Natural killer cell (primary cell): ENCODE measurements around the gene MAP2. TPM values are rescaled to one million over a fixed set of nuclear protein-coding genes. Genes with fewer than 3 reads are reported as not detected.

Experiments
- ATAC-seq, 3 donors: fragments of 150-1000 bp in 2 of 3; fragments of 200-7000 bp in 1 of 3; cut with Tn5 transposase; 1 replicate in 1 of 3; 2 replicates in 2 of 3; pipeline ENCODE4 v1.10.0; 2021; ENCODE audit warnings: mild to moderate bottlenecking in 2 of 3, moderate library complexity in 2 of 3
- DNase-seq, 2 donors: peaks; one replicate each; pipeline versions ENCODE4 v3.0.0 to v3.0.0-alpha.2; 2013 to 2021; ENCODE audit warnings: mixed read lengths in 1 of 2
- H3K27ac ChIP-seq: one replicate; pipeline ENCODE4 v1.5.1; 2013; ENCODE audit warnings: mild to moderate bottlenecking, low read length
- H3K27me3 ChIP-seq: one replicate; pipeline ENCODE4 v1.6.1; 2013; ENCODE audit warnings: low read length; ENCODE audit not compliant: control insufficient read depth, insufficient read depth
- H3K36me3 ChIP-seq: one replicate; pipeline ENCODE4 v1.6.1; 2013; ENCODE audit warnings: low read length; ENCODE audit not compliant: control insufficient read depth, insufficient read depth
- H3K4me1 ChIP-seq: one replicate; pipeline ENCODE4 v1.6.1; 2013; ENCODE audit warnings: low read length; ENCODE audit not compliant: control insufficient read depth, insufficient read depth
- H3K4me3 ChIP-seq: one replicate; pipeline ENCODE4 v1.5.1; 2013; ENCODE audit warnings: low read length
- H3K9me3 ChIP-seq: one replicate; pipeline ENCODE4 v1.6.1; 2013; ENCODE audit warnings: low read length; ENCODE audit not compliant: control insufficient read depth, insufficient read depth
- H3K27ac Mint-ChIP-seq, 2 donors: one replicate each; pipeline ENCODE4 v1.8.0; 2022; ENCODE audit warnings: mild to moderate bottlenecking in 2 of 2, mixed read lengths in 2 of 2, moderate library complexity in 1 of 2
- H3K27me3 Mint-ChIP-seq, 2 donors: one replicate each; pipeline ENCODE4 v1.8.0; 2022; ENCODE audit warnings: low read depth in 2 of 2, mixed read lengths in 2 of 2
- H3K36me3 Mint-ChIP-seq: one replicate; pipeline ENCODE4 v1.8.0; 2022; ENCODE audit warnings: mixed read lengths
- H3K4me1 Mint-ChIP-seq, 2 donors: one replicate each; pipeline ENCODE4 v1.8.0; 2022; ENCODE audit warnings: mixed read lengths in 2 of 2
- H3K4me3 Mint-ChIP-seq: one replicate; pipeline ENCODE4 v1.8.0; 2022; ENCODE audit warnings: mild to moderate bottlenecking, moderate library complexity, mixed read lengths
- H3K9me3 Mint-ChIP-seq, 2 donors: one replicate each; pipeline ENCODE4 v1.8.0; 2022; ENCODE audit warnings: mixed read lengths in 2 of 2
- WGBS: methylation state at CpG from one replicate; pipeline ENCODE4 v1.1.7; 2013; ENCODE audit warnings: missing lambda C conversion rate; ENCODE audit not compliant: insufficient coverage; 5-methylcytosine and 5-hydroxymethylcytosine counted together
- intact Hi-C: fragments of 100-400 bp; cut with micrococcal nuclease; formaldehyde crosslinking; loops from one replicate; pipeline ENCODE4 v1.14.2; 2022
- total RNA-seq, 4 donors: library from RNA; stranded (reverse); fragments of 120-200 nt in 1 of 4; gene quantifications; one replicate each; pipeline versions ENCODE4 v1.2.3 to v1.2.4, GENCODE V29; 2013 to 2022
- TF ChIP-seq, protein P1 (sequence below): fragments of 200-600 bp; IDR thresholded peaks from one replicate; pipeline ENCODE4 v1.8.0; 2022; ENCODE audit warnings: antibody characterized with exemption

MAP2 gene
- total RNA-seq, 3 donors from 2014 or later (not counting 1 experiment from before 2014, with no cell fraction given) = not detected

DNA sequence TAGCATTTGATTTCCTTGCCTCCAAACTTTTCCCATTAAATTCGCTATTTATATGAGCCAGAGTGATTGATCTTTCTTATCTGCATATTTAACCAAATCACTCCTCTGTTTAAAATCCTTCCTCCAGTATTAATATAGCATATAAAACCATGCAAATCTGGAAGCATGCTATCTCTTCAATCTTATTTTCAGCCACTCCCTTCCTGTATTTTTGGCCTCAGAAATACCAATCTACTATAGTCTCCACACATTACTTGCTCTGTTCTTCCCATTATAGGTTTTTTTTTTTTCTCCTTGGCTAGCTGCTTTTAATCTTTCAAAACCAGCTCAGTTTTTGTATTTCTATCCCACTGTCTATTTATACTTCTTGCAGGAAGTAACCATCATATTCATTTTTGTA lies 19.1 kb downstream of the MAP2 start:
- intact Hi-C loops = no loop called here
- TF ChIP-seq, protein P1, sequence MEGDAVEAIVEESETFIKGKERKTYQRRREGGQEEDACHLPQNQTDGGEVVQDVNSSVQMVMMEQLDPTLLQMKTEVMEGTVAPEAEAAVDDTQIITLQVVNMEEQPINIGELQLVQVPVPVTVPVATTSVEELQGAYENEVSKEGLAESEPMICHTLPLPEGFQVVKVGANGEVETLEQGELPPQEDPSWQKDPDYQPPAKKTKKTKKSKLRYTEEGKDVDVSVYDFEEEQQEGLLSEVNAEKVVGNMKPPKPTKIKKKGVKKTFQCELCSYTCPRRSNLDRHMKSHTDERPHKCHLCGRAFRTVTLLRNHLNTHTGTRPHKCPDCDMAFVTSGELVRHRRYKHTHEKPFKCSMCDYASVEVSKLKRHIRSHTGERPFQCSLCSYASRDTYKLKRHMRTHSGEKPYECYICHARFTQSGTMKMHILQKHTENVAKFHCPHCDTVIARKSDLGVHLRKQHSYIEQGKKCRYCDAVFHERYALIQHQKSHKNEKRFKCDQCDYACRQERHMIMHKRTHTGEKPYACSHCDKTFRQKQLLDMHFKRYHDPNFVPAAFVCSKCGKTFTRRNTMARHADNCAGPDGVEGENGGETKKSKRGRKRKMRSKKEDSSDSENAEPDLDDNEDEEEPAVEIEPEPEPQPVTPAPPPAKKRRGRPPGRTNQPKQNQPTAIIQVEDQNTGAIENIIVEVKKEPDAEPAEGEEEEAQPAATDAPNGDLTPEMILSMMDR = no peak
- H3K27me3 ChIP-seq = no peaks in the 10 kb centered on the region
- Mint-ChIP-seq H3K4me3 (no peak overlapping the region), H3K27me3 (no peaks in the 10 kb centered on the region), H3K36me3 (no peaks in the 10 kb centered on the region), H3K9me3 (peaks cover 0 to 2% of the 10 kb centered on the region in 2 donors), H3K27ac (no peak overlapping the region), H3K4me1 (no peaks in the 10 kb centered on the region)
- ATAC-seq (no peak), DNase-seq (no peak)
- no peak overlapping the region for H3K27ac ChIP-seq
- WGBS = 93% methylated on average over 1 of the region's 1 CpG
- no peaks in the 10 kb centered on the region for H3K36me3 ChIP-seq
- H3K9me3 ChIP-seq = no peaks in the 10 kb centered on the region
- no peak overlapping the region for H3K4me3 ChIP-seq
- H3K4me1 ChIP-seq = no peaks in the 10 kb centered on the region

DNA sequence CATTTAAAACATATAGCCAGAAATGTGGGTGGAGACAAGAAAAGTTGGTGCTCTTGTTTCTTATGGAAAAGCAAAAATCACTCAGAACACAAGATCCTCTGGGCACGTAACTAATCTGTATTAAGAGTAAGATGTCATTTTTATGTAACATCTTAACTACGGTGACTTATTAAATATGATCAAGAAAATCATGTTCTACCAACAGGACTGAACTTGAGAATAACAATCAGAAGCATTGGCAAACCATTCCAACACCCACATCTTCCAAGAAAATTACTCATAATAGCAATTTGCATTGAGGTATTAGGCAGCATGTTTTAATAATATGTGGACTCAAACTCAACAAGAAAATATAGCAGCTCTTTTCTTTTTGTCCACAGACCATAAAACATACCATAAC lies 21.6 kb downstream of the MAP2 start:
- Mint-ChIP-seq H3K4me3 (no peak overlapping the region), H3K9me3 (peaks cover 0 to 2% of the 10 kb centered on the region in 2 donors), H3K4me1 (no peaks in the 10 kb centered on the region), H3K27me3 (no peaks in the 10 kb centered on the region), H3K36me3 (no peaks in the 10 kb centered on the region), H3K27ac (no peak overlapping the region)
- DNase-seq = no peak
- H3K4me1 ChIP-seq = no peaks in the 10 kb centered on the region
- no peak overlapping the region for H3K4me3 ChIP-seq
- H3K27me3 ChIP-seq = no peaks in the 10 kb centered on the region
- TF ChIP-seq, protein P1 = no peak
- 100% methylated on average over 1 of the region's 2 CpGs for WGBS
- ATAC-seq = no peak
- intact Hi-C loops = no loop called here
- H3K27ac ChIP-seq = no peak overlapping the region
- H3K9me3 ChIP-seq = no peaks in the 10 kb centered on the region
- H3K36me3 ChIP-seq = no peaks in the 10 kb centered on the region

DNA sequence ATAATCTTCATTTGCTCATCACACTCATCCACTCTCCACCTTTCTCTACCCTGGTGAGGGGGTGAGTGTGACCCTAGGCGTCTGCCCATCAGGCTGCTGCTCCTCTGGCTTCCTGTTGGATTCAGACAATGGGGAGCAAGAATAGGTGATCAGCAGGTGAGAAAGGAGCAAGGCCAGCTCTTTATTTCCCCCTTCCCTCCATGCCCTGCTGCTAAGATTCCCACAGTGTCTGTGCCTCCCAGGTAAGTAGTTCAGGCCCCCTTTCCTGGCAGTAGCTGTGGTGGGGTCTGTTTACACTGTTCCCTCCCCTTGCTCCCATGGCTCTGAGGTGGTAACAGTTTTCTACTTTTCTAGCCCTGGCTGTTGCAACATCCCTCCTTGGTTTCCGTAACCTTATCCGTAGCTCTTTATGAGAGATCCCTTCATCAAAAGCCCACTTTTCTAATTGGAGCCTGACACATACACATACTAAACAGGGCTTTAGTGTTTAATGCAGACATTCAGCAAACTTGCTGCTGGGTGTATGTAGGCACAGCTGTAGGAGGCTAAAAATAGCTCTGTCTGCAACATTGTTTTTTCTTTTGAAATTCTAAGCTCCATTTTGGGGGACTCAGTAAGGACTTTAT lies 27.5 kb downstream of the MAP2 start:
- Mint-ChIP-seq H3K4me3 (no peak overlapping the region), H3K27ac (no peak overlapping the region), H3K27me3 (no peaks in the 10 kb centered on the region), H3K36me3 (no peaks in the 10 kb centered on the region), H3K4me1 (no peaks in the 10 kb centered on the region), H3K9me3 (no peaks in the 10 kb centered on the region)
- WGBS = 100% methylated on average over 2 of the region's 3 CpGs
- no peaks in the 10 kb centered on the region for H3K4me1 ChIP-seq
- ATAC-seq (no peak), DNase-seq (no peak)
- no peak overlapping the region for H3K4me3 ChIP-seq
- H3K27me3 ChIP-seq = no peaks in the 10 kb centered on the region
- no peak overlapping the region for H3K27ac ChIP-seq
- no peaks in the 10 kb centered on the region for H3K9me3 ChIP-seq
- intact Hi-C loops = no loop called here
- TF ChIP-seq, protein P1 = no peak
- H3K36me3 ChIP-seq = no peaks in the 10 kb centered on the region

DNA sequence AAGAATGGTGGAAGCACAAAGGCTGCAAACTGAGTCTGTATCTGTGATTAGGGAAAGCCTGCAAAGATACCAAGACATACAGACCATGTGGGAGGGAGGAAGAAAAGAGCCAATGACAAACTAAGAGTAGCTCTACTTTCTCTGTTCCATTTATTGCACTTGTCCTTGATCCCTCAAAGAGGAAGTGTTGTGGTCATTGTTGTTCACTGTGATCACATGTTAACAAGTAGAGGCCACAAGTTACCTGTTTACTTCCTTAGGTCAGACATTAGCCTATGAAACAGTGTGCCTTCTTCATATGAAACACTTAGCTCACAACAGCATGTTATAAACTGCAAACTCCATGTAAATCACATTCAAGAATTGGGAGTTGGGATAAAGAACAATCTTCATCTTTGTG lies 32.6 kb downstream of the MAP2 start:
- H3K9me3 ChIP-seq = no peaks in the 10 kb centered on the region
- H3K4me3 ChIP-seq = no peak overlapping the region
- H3K4me1 ChIP-seq = no peaks in the 10 kb centered on the region
- H3K36me3 ChIP-seq = no peaks in the 10 kb centered on the region
- H3K27me3 ChIP-seq = no peaks in the 10 kb centered on the region
- Mint-ChIP-seq H3K27me3 (no peaks in the 10 kb centered on the region), H3K4me3 (no peak overlapping the region), H3K36me3 (no peaks in the 10 kb centered on the region), H3K9me3 (peaks cover 2 to 3% of the 10 kb centered on the region in 2 donors), H3K4me1 (no peaks in the 10 kb centered on the region), H3K27ac (no peak overlapping the region)
- DNase-seq (no peak), ATAC-seq (no peak)
- intact Hi-C loops = no loop called here
- no peak overlapping the region for H3K27ac ChIP-seq
- TF ChIP-seq, protein P1 = no peak
